Pancreas (tissue), 10 donors: ENCODE data around the gene SORCS2. TPM values are rescaled to one million over a fixed set of nuclear protein-coding genes. Genes with fewer than 3 reads are reported as not detected.

Experiments used
- ATAC-seq, 4 donors: fragments of 200-7000 bp; cut with Tn5 transposase; one replicate each; pipeline versions ENCODE4 v1.8.0 to v1.9.1; 2020; ENCODE audit warnings: mild to moderate bottlenecking in 4 of 4, moderate library complexity in 4 of 4
- DNase-seq, 6 donors: peaks; one replicate each; pipeline ENCODE4 v3.0.0-alpha.2; 2020
- FAIRE-seq: peaks from 2 replicates; lab custom pipeline; 2012; peaks lifted over from hg19 to GRCh38; lab: Jason Lieb, UNC
- H3K27ac ChIP-seq, 4 donors: fragments of 200-600 bp; sonication (generic); 1 replicate in 3 of 4; 2 replicates in 1 of 4; pipeline versions ENCODE4 v1.5.0 to v1.8.0; 2020
- H3K27me3 ChIP-seq, 4 donors: fragments of 200-600 bp; one replicate each; pipeline ENCODE4 v1.8.0; 2021
- H3K36me3 ChIP-seq, 3 donors: fragments of 200-600 bp; sonication (generic) in 1 of 3; one replicate each; pipeline versions ENCODE4 v1.5.0 to v1.8.0; 2020 to 2021
- H3K4me1 ChIP-seq, 3 donors: fragments of 200-600 bp; one replicate each; pipeline ENCODE4 v1.8.0; 2021
- H3K4me3 ChIP-seq, 4 donors: fragments of 200-600 bp; sonication (generic) in 2 of 4; one replicate each; pipeline versions ENCODE4 v1.5.0 to v1.8.0; 2020 to 2021
- H3K9me3 ChIP-seq, 4 donors: fragments of 200-600 bp; one replicate each; pipeline ENCODE4 v1.8.0; 2021
- WGBS, 2 donors: extraction: QIAGEN DNeasy Blood & Tissue Kit; methylation state at CpG; one replicate each; pipeline ENCODE4 v1.1.7; 2013; 5-methylcytosine and 5-hydroxymethylcytosine counted together
- intact Hi-C, 3 donors: fragments of 100-400 bp; cut with DNase I; formaldehyde crosslinking; loops; one replicate each; pipeline versions ENCODE4 v1.11.1 to v1.14.2; 2022
- polyA plus RNA-seq, 2 donors: library from polyadenylated mRNA; stranded (reverse); fragments of 200-250 nt; gene quantifications; one replicate each; pipeline ENCODE4 v1.2.3, GENCODE V29; 2013
- total RNA-seq, 6 donors: library from RNA; stranded (reverse); fragmentation: NEBNext Ultra II Directional in 4 of 6; extraction: Animal tissue kit (Norgen Biotek cat#: 25700) in 4 of 6; gene quantifications; one replicate each; pipeline versions ENCODE4 v1.2.1 to v1.2.4, GENCODE V29; 2021 to 2023
- TF ChIP-seq, protein P1 (sequence below), 4 donors: fragments of 200-600 bp; sonication (generic) in 3 of 4; IDR thresholded peaks; one replicate each; pipeline versions ENCODE4 v1.5.0 to v1.8.0; 2021; ENCODE audit warnings: antibody characterized with exemption in 4 of 4
- donor health status: healthy with polysubstance abuse.
- donor health status: DM: no; HTN: no; CAD: no; lungs with moderate emphysema.
- donor health status: DM: no; HTN: no; CAD: no.
- donor health status: control.
- donor health status: control.
- donor health status: Bipolar disorder and iron deficiency.
- donor health status: DM: yes; HTN: yes; CAD: no.
- donor health status: DM: no; HTN: no; CAD: no.
- donor health status: DM: no; HTN: no; CAD: no.
- donor health status: DM: yes; HTN: yes; CAD: no.

The SORCS2 gene
- total and polyA plus RNA-seq, 8 donors = 0.14 to 1.7 (median 0.42) TPM

DNA sequence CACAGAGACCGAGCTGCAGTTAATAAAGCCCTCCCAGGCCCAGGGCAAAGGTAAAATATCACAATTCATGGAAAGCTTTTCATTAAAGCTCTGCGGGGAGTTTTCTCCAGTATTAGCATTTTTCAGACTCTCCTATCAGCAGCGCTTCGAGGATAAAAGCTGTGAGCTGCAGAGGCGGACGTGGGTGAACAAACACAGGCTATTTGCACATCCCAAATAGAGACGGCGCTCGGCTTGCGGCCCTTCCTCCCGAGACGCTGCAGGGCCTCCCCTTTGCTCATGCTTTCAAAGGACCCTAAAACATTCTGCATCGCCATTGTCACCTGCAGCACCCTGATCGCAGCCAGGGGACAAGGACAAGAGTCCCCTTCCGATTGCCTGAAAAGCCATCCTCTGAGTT, 97.3 kb downstream of the SORCS2 start:
- Histone ChIP-seq H3K36me3 (no peaks in the 10 kb centered on the region), H3K4me1 (no peaks in the 10 kb centered on the region), H3K27ac (no peak overlapping the region), H3K4me3 (no peak overlapping the region), H3K27me3 (no peaks in the 10 kb centered on the region), H3K9me3 (no peaks in the 10 kb centered on the region)
- intact Hi-C loops = no loop called here
- DNase-seq (no peak), FAIRE-seq (no peak), ATAC-seq (no peak)
- 34 to 54% methylated on average over 15 of the region's 15 CpGs for whole genome bisulfite sequencing, 2 donors
- TF ChIP-seq, protein P1, sequence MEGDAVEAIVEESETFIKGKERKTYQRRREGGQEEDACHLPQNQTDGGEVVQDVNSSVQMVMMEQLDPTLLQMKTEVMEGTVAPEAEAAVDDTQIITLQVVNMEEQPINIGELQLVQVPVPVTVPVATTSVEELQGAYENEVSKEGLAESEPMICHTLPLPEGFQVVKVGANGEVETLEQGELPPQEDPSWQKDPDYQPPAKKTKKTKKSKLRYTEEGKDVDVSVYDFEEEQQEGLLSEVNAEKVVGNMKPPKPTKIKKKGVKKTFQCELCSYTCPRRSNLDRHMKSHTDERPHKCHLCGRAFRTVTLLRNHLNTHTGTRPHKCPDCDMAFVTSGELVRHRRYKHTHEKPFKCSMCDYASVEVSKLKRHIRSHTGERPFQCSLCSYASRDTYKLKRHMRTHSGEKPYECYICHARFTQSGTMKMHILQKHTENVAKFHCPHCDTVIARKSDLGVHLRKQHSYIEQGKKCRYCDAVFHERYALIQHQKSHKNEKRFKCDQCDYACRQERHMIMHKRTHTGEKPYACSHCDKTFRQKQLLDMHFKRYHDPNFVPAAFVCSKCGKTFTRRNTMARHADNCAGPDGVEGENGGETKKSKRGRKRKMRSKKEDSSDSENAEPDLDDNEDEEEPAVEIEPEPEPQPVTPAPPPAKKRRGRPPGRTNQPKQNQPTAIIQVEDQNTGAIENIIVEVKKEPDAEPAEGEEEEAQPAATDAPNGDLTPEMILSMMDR (IDR thresholded peaks at IDR 0.05) = no peak

- no peak overlapping the region for H3K27ac ChIP-seq
- H3K9me3 ChIP-seq = no peaks in the 10 kb centered on the region
- no peaks in the 10 kb centered on the region for H3K27me3 ChIP-seq
- H3K4me3 ChIP-seq = no peak overlapping the region
- TF ChIP-seq, protein P1 (IDR thresholded peaks at IDR 0.05) = no peak
- ATAC-seq = no peak
- H3K36me3 ChIP-seq = no peaks in the 10 kb centered on the region
- FAIRE-seq = no peak
- WGBS, 2 donors = 52 to 64% methylated on average over 19 of the region's 19 CpGs
- no peak for DNase-seq
- intact Hi-C loops = no loop called here
- no peaks in the 10 kb centered on the region for H3K4me1 ChIP-seq
Measured at GRCh38 chr4:7291372-7292114, 99.2 kb downstream of the SORCS2 start.

DNA sequence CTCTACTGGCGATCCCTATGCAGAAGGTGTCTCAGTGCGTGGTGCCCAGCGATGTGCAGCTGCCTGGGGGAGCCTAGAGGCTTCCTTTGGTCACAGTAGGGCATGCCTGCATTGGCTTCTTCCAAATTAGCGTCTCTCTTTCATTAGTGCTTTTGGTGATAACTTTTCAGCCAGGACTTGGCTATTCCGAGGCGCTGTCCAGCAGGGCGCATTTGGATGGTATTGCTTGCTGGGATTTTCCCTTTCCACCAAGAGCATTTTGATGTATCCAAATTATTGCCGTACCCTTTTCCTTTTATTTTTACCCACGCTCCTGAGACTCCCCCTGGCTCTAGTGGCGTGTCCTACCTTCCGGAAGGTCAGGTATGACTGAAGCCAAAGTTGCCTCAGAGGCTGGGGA, 101.4 kb downstream of the SORCS2 start:
- intact Hi-C loops = no loop called here
- WGBS, 2 donors = 73 to 80% methylated on average over 11 of the region's 11 CpGs
- H3K27ac ChIP-seq = no peak overlapping the region
- H3K27me3 ChIP-seq = no peaks in the 10 kb centered on the region
- no peak for FAIRE-seq
- H3K36me3 ChIP-seq = no peaks in the 10 kb centered on the region
- no peak for ATAC-seq
- DNase-seq = no peak
- H3K9me3 ChIP-seq = no peaks in the 10 kb centered on the region
- H3K4me1 ChIP-seq = no peaks in the 10 kb centered on the region
- TF ChIP-seq, protein P1 (IDR thresholded peaks at IDR 0.05) = no peak
- H3K4me3 ChIP-seq = no peak overlapping the region

DNA sequence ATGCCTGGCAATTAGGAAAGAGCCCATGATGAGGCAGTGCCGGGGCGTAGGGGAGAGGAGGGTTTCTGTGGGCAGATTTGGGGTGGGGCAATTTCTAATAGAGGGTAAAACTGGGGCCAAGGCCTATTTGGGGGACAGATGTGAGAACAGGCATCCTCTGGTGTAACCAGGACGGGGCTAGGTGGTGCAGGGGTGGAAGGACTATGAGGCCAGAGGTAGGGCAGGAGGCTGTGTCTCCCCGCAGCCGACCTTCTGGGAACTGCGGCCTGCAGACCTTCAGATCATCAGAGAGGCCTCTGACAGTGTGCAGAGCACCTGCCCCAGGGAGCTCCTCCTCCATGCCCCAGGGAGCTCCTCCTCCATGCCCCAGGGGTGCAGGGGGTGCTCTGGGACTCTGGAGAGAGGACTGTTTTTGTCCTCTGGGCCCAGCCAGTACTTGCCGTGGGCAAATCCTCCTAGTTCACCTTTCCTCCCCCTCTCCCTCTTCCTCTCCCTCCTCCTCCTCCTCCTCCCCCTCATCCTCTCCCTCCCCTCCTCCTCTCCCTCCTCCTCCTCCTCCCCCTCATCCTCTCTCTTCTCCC, 101.9 kb downstream of the SORCS2 start:
- H3K4me1 ChIP-seq = no peaks in the 10 kb centered on the region
- no peaks in the 10 kb centered on the region for H3K27me3 ChIP-seq
- H3K36me3 ChIP-seq = no peaks in the 10 kb centered on the region
- no peak for ATAC-seq
- H3K9me3 ChIP-seq = no peaks in the 10 kb centered on the region
- WGBS, 2 donors = 55 to 58% methylated on average over 7 of the region's 7 CpGs
- intact Hi-C loops = no loop called here
- no peak overlapping the region for H3K27ac ChIP-seq
- TF ChIP-seq, protein P1 (IDR thresholded peaks at IDR 0.05) = no peak
- no peak overlapping the region for H3K4me3 ChIP-seq
- DNase-seq = no peak
- FAIRE-seq = no peak
